ENCODE measurements around the gene OR2M7.
"Not testable (repeated sequence)": the region's sequence is repeated elsewhere in the genome, so short reads cannot be mapped to it uniquely, and the experiment has no call there.

GRCh38 chr1:248305672-248306071 is 18.7 kb downstream of the OR2M7 start:
- not testable (repeated sequence) for TF ChIP-seq CTCF, POLR2A (IDR thresholded peaks at IDR 0.05)
